Endothelial cell of umbilical vein (primary cell): ENCODE measurements around the gene NDUFB7. TPM values are rescaled to one million over a fixed set of nuclear protein-coding genes. Genes with fewer than 3 reads are reported as not detected.

ENCODE experiments used
- BruUV-seq: library from RNA; stranded (reverse); fragments of 400-500 nt; replicated peaks from 2 replicates; lab custom pipeline; 2021; lab: Mats Ljungman, UMichigan
- CTCF ChIA-PET: fragments of 300-600, 350-600 bp; sonication (Branson Sonifier 250); formaldehyde crosslinking; loops from one replicate; lab custom pipeline; 2021; ENCODE audit warnings: antibody characterized with exemption, inconsistent platforms; lab: Charles Lee
- POLR2A ChIA-PET: fragments of 300-600, 350-600 bp; sonication (Branson Sonifier 250); formaldehyde crosslinking; loops from one replicate; lab custom pipeline; 2021; ENCODE audit warnings: antibody characterized with exemption, inconsistent platforms; lab: Charles Lee
- DNase-seq: peaks from one replicate; pipeline ENCODE4 v3.0.0-alpha.2; 2011; ENCODE audit warnings: low read depth, low spot score
- FAIRE-seq: peaks from 2 replicates; lab custom pipeline; 2011; peaks lifted over from hg19 to GRCh38; lab: Jason Lieb, UNC
- H2AFZ ChIP-seq: 2 replicates; pipeline ENCODE4 v1.6.0; 2012; ENCODE audit warnings: low read depth, low read length, control low read depth, inconsistent platforms
- H3K27ac ChIP-seq: 2 replicates; pipeline ENCODE4 v1.5.1; 2011; ENCODE audit warnings: low read depth, mild to moderate bottlenecking, control low read depth, low read length, moderate library complexity; ENCODE audit not compliant: insufficient read depth
- H3K27me3 ChIP-seq, 2 experiments: 2 replicates each; pipeline versions ENCODE4 v1.6.0 to v1.6.1; 2011; ENCODE audit warnings: low read length in 2 of 2, mixed read lengths in 1 of 2; ENCODE audit not compliant: control insufficient read depth in 2 of 2, insufficient read depth in 2 of 2
- H3K36me3 ChIP-seq, 2 experiments: 2 replicates in 1 of 2; 3 replicates in 1 of 2; pipeline ENCODE4 v1.5.1; 2011; ENCODE audit warnings: low read length in 2 of 2, mild to moderate bottlenecking in 1 of 2, moderate library complexity in 1 of 2; ENCODE audit not compliant: control insufficient read depth in 2 of 2, insufficient read depth in 2 of 2; ENCODE audit errors: extremely low read depth in 1 of 2
- H3K4me1 ChIP-seq: 3 replicates; pipeline ENCODE4 v1.5.1; 2011; ENCODE audit warnings: mild to moderate bottlenecking, low read length; ENCODE audit not compliant: control insufficient read depth, insufficient read depth; ENCODE audit errors: extremely low read depth
- H3K4me2 ChIP-seq: 2 replicates; pipeline ENCODE4 v1.6.1; 2011; ENCODE audit warnings: low read length, control low read depth, mixed read lengths; ENCODE audit not compliant: insufficient read depth
- H3K4me3 ChIP-seq, 3 experiments: fragments of 200-600 bp in 1 of 3; sonication (generic), shearing (Covaris generic) in 1 of 3; replicated peaks in 1 of 3; 2 replicates each; pipeline ENCODE4 v1.5.1; 2011 to 2016; ENCODE audit warnings: control low read depth in 3 of 3, low read length in 3 of 3, mild to moderate bottlenecking in 2 of 3, inconsistent platforms in 1 of 3, low read depth in 1 of 3, moderate library complexity in 1 of 3; ENCODE audit not compliant: insufficient read depth in 1 of 3
- H3K79me2 ChIP-seq: 2 replicates; pipeline ENCODE4 v1.6.0; 2012; ENCODE audit warnings: low read length, inconsistent platforms; ENCODE audit not compliant: control insufficient read depth, insufficient read depth
- H3K9ac ChIP-seq: replicated peaks from 2 replicates; pipeline ENCODE3; 2011; ENCODE audit warnings: low read length, control low read depth; ENCODE audit not compliant: insufficient read depth; ENCODE audit errors: extremely low read depth
- H3K9me1 ChIP-seq: replicated peaks from 3 replicates; pipeline ENCODE4 v1.6.0; 2011; ENCODE audit warnings: mild to moderate bottlenecking, low read length; ENCODE audit not compliant: control insufficient read depth, insufficient read depth; ENCODE audit errors: extremely low read depth
- H3K9me3 ChIP-seq: replicated peaks from 2 replicates; pipeline ENCODE4 v1.5.1; 2012; ENCODE audit warnings: low read length, inconsistent platforms; ENCODE audit not compliant: control insufficient read depth, insufficient read depth
- H4K20me1 ChIP-seq: replicated peaks from 2 replicates; pipeline ENCODE3; 2011; ENCODE audit warnings: mild to moderate bottlenecking, low read length; ENCODE audit not compliant: control insufficient read depth, insufficient read depth; ENCODE audit errors: extremely low read depth
- CTCF ChIP-seq, 2 donors: IDR thresholded peaks; 1 replicate in 1 of 2; 2 replicates in 1 of 2; pipeline ENCODE4 v1.5.1; 2011; ENCODE audit warnings: low read length in 2 of 2, mild to moderate bottlenecking in 2 of 2, moderate library complexity in 2 of 2, control low read depth in 1 of 2, inconsistent platforms in 1 of 2, low read depth in 1 of 2; ENCODE audit not compliant: insufficient read depth in 1 of 2; ENCODE audit errors: extremely low read depth in 1 of 2
- EZH2 ChIP-seq: IDR thresholded peaks from 2 replicates; pipeline ENCODE4 v1.6.1; 2012; ENCODE audit warnings: borderline replicate concordance, low read depth, mild to moderate bottlenecking, moderate library complexity, low read length, inconsistent platforms; ENCODE audit not compliant: severe bottlenecking
- FOS ChIP-seq: IDR thresholded peaks from 2 replicates; pipeline ENCODE4 v1.6.1; 2011; ENCODE audit warnings: mild to moderate bottlenecking, low read length, moderate library complexity, borderline replicate concordance; ENCODE audit not compliant: insufficient read depth
- GATA2 ChIP-seq: IDR thresholded peaks from 2 replicates; pipeline ENCODE4 v1.7.0; 2011; ENCODE audit warnings: low read depth, mild to moderate bottlenecking, moderate library complexity, mixed read lengths, low read length; ENCODE audit not compliant: insufficient read length, insufficient read depth
- JUN ChIP-seq: IDR thresholded peaks from 2 replicates; pipeline ENCODE4 v1.6.1; 2011; ENCODE audit warnings: borderline replicate concordance, low read depth; ENCODE audit not compliant: insufficient read length, insufficient read depth
- MAX ChIP-seq: IDR thresholded peaks from 2 replicates; pipeline ENCODE4 v1.6.1; 2011; ENCODE audit not compliant: insufficient read depth, insufficient read length
- MYC ChIP-seq: IDR thresholded peaks from one replicate; pipeline ENCODE4 v1.6.1; 2011; ENCODE audit warnings: mild to moderate bottlenecking, low read depth, low read length
- POLR2A ChIP-seq: IDR thresholded peaks from 2 replicates; pipeline ENCODE4 v1.6.1; 2012; ENCODE audit warnings: low read depth, mild to moderate bottlenecking, control low read depth, low read length
- POLR2AphosphoS5 ChIP-seq: IDR thresholded peaks from 2 replicates; pipeline ENCODE4 v1.6.1; 2012; ENCODE audit warnings: low read depth, mild to moderate bottlenecking, control low read depth, low read length, moderate library complexity; ENCODE audit not compliant: insufficient read depth
- dilution Hi-C: fragments of 300-500 bp; cut with MboI; formaldehyde crosslinking; loops from one replicate; pipeline ENCODE4 v1.15.0; 2019; ENCODE audit warnings: low sequenced_read_pairs; ENCODE audit not compliant: extremely low pct_ligation_motif_present
- intact Hi-C: fragments of 100-400 bp; cut with micrococcal nuclease; formaldehyde crosslinking; loops from one replicate; pipeline ENCODE4 v1.10.0; 2022
- polyA plus RNA-seq, 4 experiments: library from polyadenylated mRNA; depleted of rRNA in 3 of 4; stranded (reverse) in 3 of 4; unstranded in 1 of 4; fragments of >200 nt; gene quantifications; 2 replicates each; pipeline versions ENCODE4 v1.2.1 to v1.2.3, GENCODE V29; 2011 to 2012; ENCODE audit warnings: missing spikeins in 1 of 4
- total RNA-seq: library from RNA; stranded (reverse); gene quantifications from 2 replicates; pipeline ENCODE4 v1.2.3, GENCODE V29; 2021

NDUFB7 gene
- total and polyA plus RNA-seq, 2 donors (not counting 3 experiments of a cell fraction or from before 2014, with no cell fraction given), result 177 to 655 TPM

DNA sequence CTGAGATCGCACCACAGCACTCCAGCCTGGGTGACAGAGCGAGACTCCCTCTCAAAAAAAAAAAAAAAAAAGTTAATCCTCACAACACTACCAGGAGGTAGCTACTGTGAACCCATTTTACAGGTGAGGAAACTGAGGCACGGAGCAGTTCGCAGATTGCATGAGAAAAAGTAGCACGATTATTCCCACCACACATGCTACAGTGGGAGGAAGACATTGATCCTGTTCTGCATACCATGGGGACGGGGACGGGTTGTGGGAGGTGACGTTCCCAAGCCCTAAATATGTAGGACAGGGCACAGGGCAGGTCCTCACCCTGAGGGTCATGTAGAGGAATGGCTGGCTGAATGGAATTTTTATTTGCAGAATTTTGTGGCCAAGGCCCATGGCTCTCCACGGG is 34.8 kb upstream of the NDUFB7 start:
- no peak for DNase-seq
- FAIRE-seq, result no peak
- no TSS peak for BruUV-seq
- H3K4me1 ChIP-seq, result no peaks in the 10 kb centered on the region
- no peak overlapping the region for H3K27ac ChIP-seq
- H3K9me3 ChIP-seq, result no peaks in the 10 kb centered on the region
- no peaks in the 10 kb centered on the region for H3K27me3 ChIP-seq
- H3K4me2 ChIP-seq, result no peak overlapping the region
- H4K20me1 ChIP-seq, result no peaks in the 10 kb centered on the region
- intact Hi-C loops, result no loop called here
- no peaks in the 10 kb centered on the region for H3K36me3 ChIP-seq
- CTCF ChIA-PET, result no interaction called here
- H3K9ac ChIP-seq, result no peak overlapping the region
- TF ChIP-seq MYC, result no peak
- TF ChIP-seq MAX, result no peak
- TF ChIP-seq POLR2A, result no peak
- TF ChIP-seq JUN, result no peak
- no peak for TF ChIP-seq EZH2
- TF ChIP-seq GATA2, result no peak
- no peak for TF ChIP-seq POLR2AphosphoS5
- TF ChIP-seq FOS, result no peak
- no peak for TF ChIP-seq CTCF (IDR thresholded peaks at IDR 0.05; ENCODE audit: extremely low read depth in 1 of 2, insufficient read depth in 1 of 2, low read depth in 1 of 2, low read length in 2 of 2)
- H3K4me3 ChIP-seq, result no peak overlapping the region
- H2AFZ ChIP-seq, result no peak overlapping the region
- H3K9me1 ChIP-seq, result no peaks in the 10 kb centered on the region
- no peaks in the 10 kb centered on the region for H3K79me2 ChIP-seq
- POLR2A ChIA-PET, result interaction anchor here (0.6 to 0.7 kb wide), 2 partner anchors 49 to 83 kb away, joined by 3 to 4 read pairs; partner anchors contain the start of gene ZNF333
- dilution Hi-C loops, result no loop called here
